Nephron (organoid): ENCODE results near the gene MPRIP.

ENCODE experiments used
- H3K27ac Mint-ChIP-seq, 3 experiments: 2 replicates each; pipeline ENCODE4 v1.8.0; 2020; ENCODE audit warnings: mixed read lengths in 3 of 3, mild to moderate bottlenecking in 2 of 3, moderate library complexity in 1 of 3
- H3K27me3 Mint-ChIP-seq: 2 replicates; pipeline ENCODE4 v1.8.0; 2021; ENCODE audit warnings: low read depth, mild to moderate bottlenecking, moderate library complexity, mixed read lengths
- H3K36me3 Mint-ChIP-seq: 2 replicates; pipeline ENCODE4 v1.8.0; 2020; ENCODE audit warnings: low read depth, mixed read lengths
- H3K4me1 Mint-ChIP-seq: 2 replicates; pipeline ENCODE4 v1.8.0; 2020; ENCODE audit warnings: mixed read lengths
- H3K4me3 Mint-ChIP-seq, 3 experiments: 2 replicates each; pipeline ENCODE4 v1.8.0; 2020; ENCODE audit warnings: mild to moderate bottlenecking in 3 of 3, mixed read lengths in 3 of 3, moderate library complexity in 2 of 3
- H3K9me3 Mint-ChIP-seq: 2 replicates; pipeline ENCODE4 v1.8.0; 2020; ENCODE audit warnings: mixed read lengths
- CTCF ChIP-seq, 3 experiments: fragments of 200-600 bp; sonication (generic); IDR thresholded peaks; one replicate each; pipeline ENCODE4 v1.5.0; 2021; ENCODE audit warnings: antibody characterized with exemption in 3 of 3; ENCODE audit not compliant: unreplicated experiment in 3 of 3

Gene MPRIP

DNA sequence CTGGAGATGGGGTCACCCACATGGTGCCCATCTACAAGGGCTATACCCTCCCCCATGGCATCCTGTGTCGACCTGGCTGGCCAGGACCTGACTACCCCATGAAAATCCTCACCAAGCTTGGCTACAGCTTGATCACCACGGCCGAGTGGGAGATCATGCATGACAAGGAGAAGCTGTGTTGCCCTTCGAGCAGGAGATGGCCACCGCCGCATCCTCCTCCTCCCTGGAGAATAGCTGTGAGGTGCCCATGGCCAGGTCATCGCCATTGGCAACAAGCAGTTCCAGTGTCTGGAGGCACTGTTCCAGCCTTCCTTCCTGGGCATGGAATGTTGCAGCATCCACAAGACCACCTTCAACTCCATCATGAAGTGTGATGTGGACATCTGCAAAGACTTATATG is 200.0 kb downstream of the MPRIP start:
- no peak overlapping the region for H3K4me3 Mint-ChIP-seq
- TF ChIP-seq CTCF (IDR thresholded peaks at IDR 0.05; ENCODE audit: unreplicated experiment in 3 of 3), result no peak
- no peaks in the 10 kb centered on the region for H3K27me3 Mint-ChIP-seq
- no peaks in the 10 kb centered on the region for H3K4me1 Mint-ChIP-seq
- no peaks in the 10 kb centered on the region for H3K9me3 Mint-ChIP-seq
- H3K36me3 Mint-ChIP-seq, result peaks cover 9% of the 10 kb centered on the region
- no peak overlapping the region for H3K27ac Mint-ChIP-seq
